Body of pancreas (tissue), 4 donors: ENCODE data around the gene CKS1B. TPM values are rescaled to one million over a fixed set of nuclear protein-coding genes. Genes with fewer than 3 reads are reported as not detected.
A peak's percentile ranks its signal among the peaks of the same experiment; 100 is the strongest.

Source experiments
- ATAC-seq: fragments of 150-250 bp; one replicate; pipeline ENCODE4 v1.9.1; 2016
- DNase-seq, 4 donors: peaks; one replicate each; pipeline ENCODE4 v3.0.0-alpha.2; 2019
- H3K27ac ChIP-seq, 4 donors: fragments of 200-600 bp; sonication (generic); 1 replicate in 3 of 4; 2 replicates in 1 of 4; pipeline versions ENCODE4 v1.5.1 to v1.6.1; 2016 to 2019; ENCODE audit warnings: mild to moderate bottlenecking in 1 of 4, mixed read lengths in 1 of 4, moderate library complexity in 1 of 4
- H3K27me3 ChIP-seq, 2 donors: fragments of 200-600 bp; sonication (generic); one replicate each; pipeline ENCODE4 v1.6.0; 2016; ENCODE audit warnings: mild to moderate bottlenecking in 1 of 2
- H3K36me3 ChIP-seq, 2 donors: fragments of 200-600 bp; sonication (generic); replicated peaks in 1 of 2; 2 replicates each; pipeline ENCODE4 v1.5.1; 2016; ENCODE audit warnings: low read depth in 2 of 2; ENCODE audit not compliant: insufficient read depth in 1 of 2
- H3K4me1 ChIP-seq: fragments of 200-600 bp; sonication (generic); one replicate; pipeline ENCODE4 v1.6.0; 2016
- H3K4me3 ChIP-seq, 2 donors: fragments of 200-600 bp; sonication (generic); 1 replicate in 1 of 2; 2 replicates in 1 of 2; pipeline ENCODE4 v1.5.1; 2016 to 2019
- H3K9me3 ChIP-seq, 3 donors: fragments of 200-600 bp; sonication (generic); 1 replicate in 2 of 3; 2 replicates in 1 of 3; pipeline ENCODE4 v1.5.1; 2016
- POLR2A ChIP-seq, 3 donors: fragments of 450-650 bp; IDR thresholded peaks; one replicate each; pipeline ENCODE4 v1.6.1; 2016; ENCODE audit warnings: antibody characterized with exemption in 3 of 3, mild to moderate bottlenecking in 2 of 3
- WGBS, 2 donors: methylation state at CpG; one replicate each; pipeline ENCODE4 v1.1.5; 2017; 5-methylcytosine and 5-hydroxymethylcytosine counted together
- intact Hi-C: fragments of 100-400 bp; cut with DNase I; formaldehyde crosslinking; loops from one replicate; pipeline ENCODE4 v1.15.1; 2023
- total RNA-seq, 2 donors: library from RNA; depleted of rRNA; stranded (reverse); fragments of >200 nt; gene quantifications; one replicate each; pipeline ENCODE4 v1.1.0, GENCODE V29; 2016
- TF ChIP-seq, protein P1 (sequence below), 7 experiments: fragments of 450-650 bp in 4 of 7; fragments of 200-600 bp in 3 of 7; sonication (generic) in 3 of 7; IDR thresholded peaks; one replicate each; pipeline ENCODE4 v1.5.1; 2016 to 2019; ENCODE audit warnings: antibody characterized with exemption in 7 of 7

The CKS1B gene
- total RNA-seq, 2 donors from 2014 or later, result 15.6 to 29.0 TPM

DNA sequence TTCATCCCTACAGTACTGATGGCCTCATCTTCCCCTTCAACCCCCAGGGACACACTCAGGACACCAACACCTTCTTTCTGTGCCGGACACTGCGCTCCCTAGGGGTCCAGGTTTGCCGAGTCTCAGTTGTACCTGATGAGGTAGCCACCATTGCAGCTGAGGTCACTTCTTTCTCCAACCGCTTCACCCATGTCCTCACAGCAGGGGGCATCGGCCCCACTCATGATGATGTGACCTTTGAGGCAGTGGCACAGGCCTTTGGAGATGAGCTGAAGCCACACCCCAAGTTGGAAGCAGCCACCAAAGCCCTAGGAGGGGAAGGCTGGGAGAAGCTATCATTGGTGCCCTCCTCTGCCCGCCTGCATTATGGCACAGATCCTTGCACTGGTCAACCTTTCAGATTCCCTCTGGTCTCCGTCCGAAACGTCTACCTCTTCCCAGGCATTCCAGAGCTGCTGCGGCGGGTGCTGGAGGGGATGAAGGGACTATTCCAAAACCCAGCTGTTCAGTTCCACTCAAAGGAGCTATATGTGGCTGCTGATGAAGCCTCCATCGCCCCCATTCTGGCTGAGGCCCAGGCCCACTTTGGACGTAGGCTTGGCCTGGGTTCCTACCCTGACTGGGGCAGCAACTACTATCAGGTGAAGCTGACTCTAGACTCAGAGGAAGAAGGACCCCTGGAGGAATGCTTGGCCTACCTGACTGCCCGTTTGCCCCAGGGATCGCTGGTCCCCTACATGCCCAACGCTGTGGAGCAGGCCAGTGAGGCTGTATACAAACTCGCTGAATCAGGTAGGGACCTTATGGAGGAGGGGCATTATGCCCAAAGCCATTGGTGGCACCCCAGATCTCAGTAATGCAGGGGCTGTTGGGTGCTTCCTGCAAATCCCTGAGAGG lies 13.8 kb downstream of the CKS1B start:
- Histone ChIP-seq H3K36me3 (no peaks in the 10 kb centered on the region), H3K4me1 (peaks cover 12% of the 10 kb centered on the region), H3K9me3 (no peaks in the 10 kb centered on the region), H3K27me3 (no peaks in the 10 kb centered on the region), H3K27ac (no peak overlapping the region), H3K4me3 (no peak overlapping the region)
- TF ChIP-seq, protein P1, sequence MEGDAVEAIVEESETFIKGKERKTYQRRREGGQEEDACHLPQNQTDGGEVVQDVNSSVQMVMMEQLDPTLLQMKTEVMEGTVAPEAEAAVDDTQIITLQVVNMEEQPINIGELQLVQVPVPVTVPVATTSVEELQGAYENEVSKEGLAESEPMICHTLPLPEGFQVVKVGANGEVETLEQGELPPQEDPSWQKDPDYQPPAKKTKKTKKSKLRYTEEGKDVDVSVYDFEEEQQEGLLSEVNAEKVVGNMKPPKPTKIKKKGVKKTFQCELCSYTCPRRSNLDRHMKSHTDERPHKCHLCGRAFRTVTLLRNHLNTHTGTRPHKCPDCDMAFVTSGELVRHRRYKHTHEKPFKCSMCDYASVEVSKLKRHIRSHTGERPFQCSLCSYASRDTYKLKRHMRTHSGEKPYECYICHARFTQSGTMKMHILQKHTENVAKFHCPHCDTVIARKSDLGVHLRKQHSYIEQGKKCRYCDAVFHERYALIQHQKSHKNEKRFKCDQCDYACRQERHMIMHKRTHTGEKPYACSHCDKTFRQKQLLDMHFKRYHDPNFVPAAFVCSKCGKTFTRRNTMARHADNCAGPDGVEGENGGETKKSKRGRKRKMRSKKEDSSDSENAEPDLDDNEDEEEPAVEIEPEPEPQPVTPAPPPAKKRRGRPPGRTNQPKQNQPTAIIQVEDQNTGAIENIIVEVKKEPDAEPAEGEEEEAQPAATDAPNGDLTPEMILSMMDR (IDR thresholded peaks at IDR 0.05), result no peak
- TF ChIP-seq POLR2A (IDR thresholded peaks at IDR 0.05), result no peak
- intact Hi-C loops, result no loop called here
- ATAC-seq (no peak), DNase-seq (no peak)
- WGBS, 2 donors, result 80 to 82% methylated on average over 10 to 17 of the region's 17 CpGs

DNA sequence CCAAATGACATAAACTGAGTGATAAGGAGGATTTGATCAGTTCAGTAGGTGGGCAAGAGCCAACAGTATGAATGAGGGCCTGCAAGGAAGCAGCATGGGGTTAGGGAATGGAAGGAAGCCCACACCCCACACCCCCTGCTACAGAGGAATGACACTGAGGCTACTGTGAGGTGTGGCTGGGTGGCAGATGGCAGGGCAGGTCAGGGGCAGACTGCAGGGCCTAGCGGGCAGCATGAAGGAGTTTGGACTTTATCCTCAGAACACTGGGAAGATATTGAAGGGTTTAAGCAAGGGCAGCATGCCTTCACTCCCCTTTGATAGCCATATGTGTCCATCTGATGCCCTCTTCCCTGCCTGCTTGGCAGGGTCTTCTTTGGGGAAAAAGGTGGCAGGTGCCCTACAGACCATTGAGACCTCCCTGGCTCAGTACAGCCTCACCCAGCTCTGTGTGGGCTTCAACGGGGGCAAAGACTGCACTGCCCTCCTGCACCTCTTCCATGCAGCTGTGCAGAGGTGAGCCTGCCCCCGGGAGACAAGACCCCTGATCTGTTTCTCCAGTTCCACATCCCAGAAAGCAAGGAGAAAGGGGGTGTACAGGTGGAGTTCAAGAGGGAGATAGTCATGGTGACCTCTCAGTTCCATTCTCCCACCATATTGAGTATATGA lies 14.8 kb downstream of the CKS1B start:
- no peak for TF ChIP-seq POLR2A (IDR thresholded peaks at IDR 0.05)
- TF ChIP-seq, protein P1 (IDR thresholded peaks at IDR 0.05), result no peak
- Histone ChIP-seq H3K36me3 (no peaks in the 10 kb centered on the region), H3K27ac (no peak overlapping the region), H3K27me3 (no peaks in the 10 kb centered on the region), H3K9me3 (no peaks in the 10 kb centered on the region), H3K4me3 (no peak overlapping the region), H3K4me1 (peaks cover 6% of the 10 kb centered on the region)
- DNase-seq (no peak), ATAC-seq (no peak)
- WGBS, 2 donors, result 75 to 80% methylated on average over 2 to 3 of the region's 3 CpGs
- intact Hi-C loops, result no loop called here

DNA sequence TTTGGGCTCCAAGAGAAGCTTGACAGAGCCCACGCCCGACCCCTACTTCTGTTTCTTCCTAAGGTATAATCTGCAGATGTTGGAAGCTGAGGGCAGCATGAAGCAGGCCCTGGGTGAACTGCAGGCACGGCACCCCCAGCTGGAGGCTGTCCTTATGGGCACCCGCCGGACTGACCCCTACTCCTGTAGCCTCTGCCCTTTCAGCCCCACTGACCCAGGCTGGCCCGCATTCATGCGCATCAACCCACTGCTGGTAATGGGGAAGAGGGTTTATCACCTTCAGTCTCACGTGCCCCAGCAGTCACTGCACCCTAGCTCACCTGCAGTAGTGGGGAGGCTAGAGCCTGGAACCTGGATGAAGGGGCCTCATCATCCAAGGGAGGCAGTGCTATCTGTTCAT lies 15.8 kb downstream of the CKS1B start:
- WGBS, 2 donors, result 92 to 97% methylated on average over 8 of the region's 8 CpGs
- Histone ChIP-seq H3K9me3 (no peaks in the 10 kb centered on the region), H3K4me3 (no peak overlapping the region), H3K27me3 (no peaks in the 10 kb centered on the region), H3K4me1 (peaks cover 11% of the 10 kb centered on the region), H3K27ac (no peak overlapping the region), H3K36me3 (no peaks in the 10 kb centered on the region)
- no peak for TF ChIP-seq POLR2A (IDR thresholded peaks at IDR 0.05)
- TF ChIP-seq, protein P1 (IDR thresholded peaks at IDR 0.05), result no peak
- intact Hi-C loops, result no loop called here
- ATAC-seq, result no peak
- no peak for DNase-seq

DNA sequence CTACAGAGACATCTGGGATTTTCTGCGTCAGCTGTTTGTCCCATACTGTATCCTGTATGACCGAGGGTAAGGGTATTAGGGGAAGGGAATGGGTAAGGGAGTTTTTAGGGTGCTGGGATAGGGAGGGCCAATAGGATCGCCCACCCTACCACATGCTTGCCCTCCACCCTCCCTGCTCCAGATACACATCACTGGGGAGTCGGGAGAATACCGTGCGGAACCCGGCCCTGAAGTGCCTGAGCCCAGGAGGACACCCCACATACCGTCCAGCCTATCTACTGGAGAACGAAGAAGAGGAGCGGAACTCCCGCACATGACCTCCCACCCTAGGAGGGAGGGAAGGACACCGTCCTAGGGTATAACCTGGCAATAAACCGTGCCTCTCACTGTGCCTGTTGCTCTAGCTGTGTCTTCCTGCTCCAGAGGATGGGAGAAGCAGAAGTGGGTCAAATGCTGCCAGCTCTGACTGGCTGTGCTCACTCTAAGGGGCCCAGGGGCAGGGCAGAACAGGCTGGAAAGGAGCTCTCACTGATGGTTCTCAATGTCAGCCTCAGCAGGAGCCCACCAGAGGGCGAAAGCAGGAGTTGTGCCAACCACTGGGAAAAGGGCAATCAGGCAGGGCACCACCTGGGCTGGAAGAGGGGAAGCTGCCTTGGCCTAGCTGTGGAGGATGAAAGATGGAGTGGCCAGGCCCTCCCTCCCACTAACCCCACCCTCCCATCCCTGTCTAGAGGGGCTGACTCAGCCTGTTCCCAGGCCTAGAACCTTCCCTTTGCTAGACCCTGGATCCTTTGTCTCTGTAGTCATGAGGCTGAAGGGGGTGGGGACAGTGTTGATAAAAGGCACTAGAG lies 18.5 kb downstream of the CKS1B start:
- Histone ChIP-seq H3K4me3 (no peak overlapping the region), H3K36me3 (no peaks in the 10 kb centered on the region), H3K9me3 (no peaks in the 10 kb centered on the region), H3K4me1 (peaks cover 17% of the 10 kb centered on the region), H3K27me3 (no peaks in the 10 kb centered on the region), H3K27ac (no peak overlapping the region)
- no peak for TF ChIP-seq POLR2A (IDR thresholded peaks at IDR 0.05)
- TF ChIP-seq, protein P1 (IDR thresholded peaks at IDR 0.05), result peak in 1 of 7 experiments; percentile 20
- DNase-seq (peak in 2 of 4 donors; percentile 13 to 24), ATAC-seq (no peak)
- 73 to 78% methylated on average over 14 of the region's 14 CpGs for WGBS, 2 donors
- intact Hi-C loops, result no loop called here
